HEK293 (cell line): ENCODE results near the gene NADK.

ENCODE experiments used
- GLI4 ChIP-seq: fragments of 450-650 bp; formaldehyde crosslinking; IDR thresholded peaks from 2 replicates; pipeline ENCODE4 v1.5.1; 2016; ENCODE audit warnings: missing biosample characterization, missing genetic modification characterization
- SALL2 ChIP-seq: fragments of 450-650 bp; formaldehyde crosslinking; IDR thresholded peaks from 2 replicates; pipeline ENCODE4 v1.5.0; 2017; ENCODE audit warnings: missing biosample characterization, mild to moderate bottlenecking, missing genetic modification characterization, borderline replicate concordance
- ZBTB11 ChIP-seq: fragments of 450-650 bp; formaldehyde crosslinking; conservative IDR thresholded peaks from 2 replicates; pipeline ENCODE4 v1.5.1; 2016; ENCODE audit warnings: low read depth, missing biosample characterization, missing genetic modification characterization
- ZFP37 ChIP-seq: fragments of 450-650 bp; formaldehyde crosslinking; IDR thresholded peaks from 2 replicates; pipeline ENCODE4 v1.5.1; 2016; ENCODE audit warnings: missing biosample characterization, missing genetic modification characterization
- ZNF114 ChIP-seq: fragments of 450-650 bp; formaldehyde crosslinking; IDR thresholded peaks from 2 replicates; pipeline ENCODE4 v1.5.0; 2017; ENCODE audit warnings: missing biosample characterization, missing genetic modification characterization
- ZNF24 ChIP-seq: fragments of 450-650 bp; formaldehyde crosslinking; IDR thresholded peaks from 2 replicates; pipeline ENCODE4 v1.5.1; 2016; ENCODE audit warnings: missing biosample characterization, missing genetic modification characterization
- ZNF596 ChIP-seq: fragments of 450-650 bp; IDR thresholded peaks from 2 replicates; pipeline ENCODE4 v1.5.0; 2018; ENCODE audit warnings: missing biosample characterization, mild to moderate bottlenecking, missing genetic modification characterization, moderate library complexity
- TF ChIP-seq, protein P1 (sequence below): fragments of 450-650 bp; formaldehyde crosslinking; IDR thresholded peaks from 2 replicates; pipeline ENCODE4 v1.5.1; 2016; ENCODE audit warnings: missing biosample characterization, missing genetic modification characterization, low read depth
- TF ChIP-seq, protein P2 (sequence below): fragments of 450-650 bp; formaldehyde crosslinking; IDR thresholded peaks from 2 replicates; pipeline ENCODE4 v1.5.1; 2016; ENCODE audit warnings: missing biosample characterization, missing genetic modification characterization
- TF ChIP-seq, protein P3 (sequence below): fragments of 450-650 bp; formaldehyde crosslinking; IDR thresholded peaks from 2 replicates; pipeline ENCODE4 v1.5.1; 2016; ENCODE audit warnings: missing biosample characterization, missing genetic modification characterization
- TF ChIP-seq, protein P4 (sequence below): fragments of 450-650 bp; formaldehyde crosslinking; IDR thresholded peaks from 2 replicates; pipeline ENCODE4 v1.5.1; 2016; ENCODE audit warnings: missing biosample characterization, missing genetic modification characterization

GRCh38 chr1:1775327-1776226, 2.7 kb downstream of the NADK start:
- TF ChIP-seq ZNF596 (tag by site-specific recombination) (no peak), ZBTB11 (tag by site-specific recombination) (no peak), GLI4 (tag by site-specific recombination) (no peak), ZNF114 (tag by site-specific recombination) (no peak), ZNF24 (tag by site-specific recombination) (no peak), ZFP37 (tag by site-specific recombination) (no peak), SALL2 (tag by site-specific recombination) (no peak)
- TF ChIP-seq, protein P1, sequence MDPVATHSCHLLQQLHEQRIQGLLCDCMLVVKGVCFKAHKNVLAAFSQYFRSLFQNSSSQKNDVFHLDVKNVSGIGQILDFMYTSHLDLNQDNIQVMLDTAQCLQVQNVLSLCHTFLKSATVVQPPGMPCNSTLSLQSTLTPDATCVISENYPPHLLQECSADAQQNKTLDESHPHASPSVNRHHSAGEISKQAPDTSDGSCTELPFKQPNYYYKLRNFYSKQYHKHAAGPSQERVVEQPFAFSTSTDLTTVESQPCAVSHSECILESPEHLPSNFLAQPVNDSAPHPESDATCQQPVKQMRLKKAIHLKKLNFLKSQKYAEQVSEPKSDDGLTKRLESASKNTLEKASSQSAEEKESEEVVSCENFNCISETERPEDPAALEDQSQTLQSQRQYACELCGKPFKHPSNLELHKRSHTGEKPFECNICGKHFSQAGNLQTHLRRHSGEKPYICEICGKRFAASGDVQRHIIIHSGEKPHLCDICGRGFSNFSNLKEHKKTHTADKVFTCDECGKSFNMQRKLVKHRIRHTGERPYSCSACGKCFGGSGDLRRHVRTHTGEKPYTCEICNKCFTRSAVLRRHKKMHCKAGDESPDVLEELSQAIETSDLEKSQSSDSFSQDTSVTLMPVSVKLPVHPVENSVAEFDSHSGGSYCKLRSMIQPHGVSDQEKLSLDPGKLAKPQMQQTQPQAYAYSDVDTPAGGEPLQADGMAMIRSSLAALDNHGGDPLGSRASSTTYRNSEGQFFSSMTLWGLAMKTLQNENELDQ (tag by site-specific recombination) = no peak
- TF ChIP-seq, protein P2, sequence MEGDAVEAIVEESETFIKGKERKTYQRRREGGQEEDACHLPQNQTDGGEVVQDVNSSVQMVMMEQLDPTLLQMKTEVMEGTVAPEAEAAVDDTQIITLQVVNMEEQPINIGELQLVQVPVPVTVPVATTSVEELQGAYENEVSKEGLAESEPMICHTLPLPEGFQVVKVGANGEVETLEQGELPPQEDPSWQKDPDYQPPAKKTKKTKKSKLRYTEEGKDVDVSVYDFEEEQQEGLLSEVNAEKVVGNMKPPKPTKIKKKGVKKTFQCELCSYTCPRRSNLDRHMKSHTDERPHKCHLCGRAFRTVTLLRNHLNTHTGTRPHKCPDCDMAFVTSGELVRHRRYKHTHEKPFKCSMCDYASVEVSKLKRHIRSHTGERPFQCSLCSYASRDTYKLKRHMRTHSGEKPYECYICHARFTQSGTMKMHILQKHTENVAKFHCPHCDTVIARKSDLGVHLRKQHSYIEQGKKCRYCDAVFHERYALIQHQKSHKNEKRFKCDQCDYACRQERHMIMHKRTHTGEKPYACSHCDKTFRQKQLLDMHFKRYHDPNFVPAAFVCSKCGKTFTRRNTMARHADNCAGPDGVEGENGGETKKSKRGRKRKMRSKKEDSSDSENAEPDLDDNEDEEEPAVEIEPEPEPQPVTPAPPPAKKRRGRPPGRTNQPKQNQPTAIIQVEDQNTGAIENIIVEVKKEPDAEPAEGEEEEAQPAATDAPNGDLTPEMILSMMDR (tag by site-specific recombination) = no peak
- TF ChIP-seq, protein P3, sequence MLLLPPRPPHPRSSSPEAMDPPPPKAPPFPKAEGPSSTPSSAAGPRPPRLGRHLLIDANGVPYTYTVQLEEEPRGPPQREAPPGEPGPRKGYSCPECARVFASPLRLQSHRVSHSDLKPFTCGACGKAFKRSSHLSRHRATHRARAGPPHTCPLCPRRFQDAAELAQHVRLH (tag by site-specific recombination) = no peak
- TF ChIP-seq, protein P4, sequence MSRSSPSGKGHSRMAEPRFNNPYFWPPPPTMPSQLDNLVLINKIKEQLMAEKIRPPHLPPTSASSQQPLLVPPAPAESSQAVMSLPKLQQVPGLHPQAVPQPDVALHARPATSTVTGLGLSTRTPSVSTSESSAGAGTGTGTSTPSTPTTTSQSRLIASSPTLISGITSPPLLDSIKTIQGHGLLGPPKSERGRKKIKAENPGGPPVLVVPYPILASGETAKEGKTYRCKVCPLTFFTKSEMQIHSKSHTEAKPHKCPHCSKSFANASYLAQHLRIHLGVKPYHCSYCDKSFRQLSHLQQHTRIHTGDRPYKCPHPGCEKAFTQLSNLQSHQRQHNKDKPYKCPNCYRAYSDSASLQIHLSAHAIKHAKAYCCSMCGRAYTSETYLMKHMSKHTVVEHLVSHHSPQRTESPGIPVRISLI (tag by site-specific recombination) = no peak
